Measurements from ENCODE around the gene GAPDH. TPM values are rescaled to one million over a fixed set of nuclear protein-coding genes. Genes with fewer than 3 reads are reported as not detected.

Gene GAPDH
- total and polyA plus RNA-seq, 10 donors, result 998 to 1,680 (median 1,390) TPM

DNA sequence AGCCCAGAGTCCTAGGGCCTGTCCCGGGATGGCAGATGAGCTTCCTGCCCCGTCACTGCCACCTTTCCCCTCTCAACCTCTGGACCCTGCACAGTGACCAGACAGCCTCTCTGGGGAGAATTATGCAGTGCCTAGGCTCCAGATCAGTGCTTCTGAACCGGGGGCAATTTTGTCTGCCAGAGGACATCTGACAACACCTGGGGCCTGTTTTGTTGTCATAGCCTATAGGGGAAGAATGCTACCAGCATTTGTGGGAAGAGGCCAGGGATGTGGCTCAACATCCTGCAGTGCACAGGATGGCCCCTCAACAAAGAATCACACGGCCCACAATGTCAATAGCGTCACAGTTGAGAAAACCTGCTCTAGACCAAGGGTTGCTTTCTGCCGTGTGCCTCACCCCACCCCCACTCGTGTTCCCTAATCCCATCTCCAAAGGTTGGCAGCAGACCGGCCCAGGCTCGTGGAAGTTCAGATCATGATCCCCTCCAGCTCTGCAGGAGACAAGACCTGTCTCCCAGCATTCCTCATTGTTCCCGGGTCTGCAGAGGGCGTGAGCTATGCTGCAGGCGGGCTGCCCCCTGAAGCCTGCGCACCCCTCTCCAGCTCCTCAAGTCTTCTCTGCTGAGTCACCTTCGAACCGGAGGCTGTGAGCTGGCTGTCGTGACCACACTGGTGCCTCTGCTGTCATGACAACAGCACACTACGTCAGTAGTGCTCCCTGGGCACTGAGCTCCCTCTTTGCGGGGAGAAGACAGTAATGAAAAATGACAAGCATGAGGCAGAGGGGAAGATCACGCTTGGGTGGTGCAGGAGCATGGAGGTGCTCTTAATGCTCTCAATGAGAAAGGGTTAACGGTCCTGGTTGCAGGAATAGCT, 2.0 kb upstream of the GAPDH start:
- DNase-seq, result peak; percentile 87
- Histone ChIP-seq H3K27ac (peak overlapping the region; percentile 95 to 99 (median 98)), H3K36me3 (peaks cover 0 to 66% (median 56%) of the 10 kb centered on the region in 6 donors), H3K4me3 (peak overlapping the region in 5 of 8 donors; percentile 92 to 99 (median 96)), H3K4me1 (peaks cover 32 to 50% (median 43%) of the 10 kb centered on the region in 6 donors), H3K9me3 (no peaks in the 10 kb centered on the region), H3K27me3 (replicated peaks in 1 of 7) (no peaks in the 10 kb centered on the region)
- intact Hi-C loops (cut with DNase I; ENCODE audit: low total_unique reads), result no loop called here
- 13 to 25% (median 24%) methylated on average over 19 to 20 of the region's 20 CpGs for WGBS, 5 donors
- TF ChIP-seq, protein P1, sequence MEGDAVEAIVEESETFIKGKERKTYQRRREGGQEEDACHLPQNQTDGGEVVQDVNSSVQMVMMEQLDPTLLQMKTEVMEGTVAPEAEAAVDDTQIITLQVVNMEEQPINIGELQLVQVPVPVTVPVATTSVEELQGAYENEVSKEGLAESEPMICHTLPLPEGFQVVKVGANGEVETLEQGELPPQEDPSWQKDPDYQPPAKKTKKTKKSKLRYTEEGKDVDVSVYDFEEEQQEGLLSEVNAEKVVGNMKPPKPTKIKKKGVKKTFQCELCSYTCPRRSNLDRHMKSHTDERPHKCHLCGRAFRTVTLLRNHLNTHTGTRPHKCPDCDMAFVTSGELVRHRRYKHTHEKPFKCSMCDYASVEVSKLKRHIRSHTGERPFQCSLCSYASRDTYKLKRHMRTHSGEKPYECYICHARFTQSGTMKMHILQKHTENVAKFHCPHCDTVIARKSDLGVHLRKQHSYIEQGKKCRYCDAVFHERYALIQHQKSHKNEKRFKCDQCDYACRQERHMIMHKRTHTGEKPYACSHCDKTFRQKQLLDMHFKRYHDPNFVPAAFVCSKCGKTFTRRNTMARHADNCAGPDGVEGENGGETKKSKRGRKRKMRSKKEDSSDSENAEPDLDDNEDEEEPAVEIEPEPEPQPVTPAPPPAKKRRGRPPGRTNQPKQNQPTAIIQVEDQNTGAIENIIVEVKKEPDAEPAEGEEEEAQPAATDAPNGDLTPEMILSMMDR (IDR thresholded peaks at IDR 0.05 in 8 of 11, conservative IDR thresholded peaks at IDR 0.05 in 3 of 11), result no peak
- peak; percentile 60 to 79 (median 67) for TF ChIP-seq POLR2AphosphoS5 (IDR thresholded peaks at IDR 0.05)

DNA sequence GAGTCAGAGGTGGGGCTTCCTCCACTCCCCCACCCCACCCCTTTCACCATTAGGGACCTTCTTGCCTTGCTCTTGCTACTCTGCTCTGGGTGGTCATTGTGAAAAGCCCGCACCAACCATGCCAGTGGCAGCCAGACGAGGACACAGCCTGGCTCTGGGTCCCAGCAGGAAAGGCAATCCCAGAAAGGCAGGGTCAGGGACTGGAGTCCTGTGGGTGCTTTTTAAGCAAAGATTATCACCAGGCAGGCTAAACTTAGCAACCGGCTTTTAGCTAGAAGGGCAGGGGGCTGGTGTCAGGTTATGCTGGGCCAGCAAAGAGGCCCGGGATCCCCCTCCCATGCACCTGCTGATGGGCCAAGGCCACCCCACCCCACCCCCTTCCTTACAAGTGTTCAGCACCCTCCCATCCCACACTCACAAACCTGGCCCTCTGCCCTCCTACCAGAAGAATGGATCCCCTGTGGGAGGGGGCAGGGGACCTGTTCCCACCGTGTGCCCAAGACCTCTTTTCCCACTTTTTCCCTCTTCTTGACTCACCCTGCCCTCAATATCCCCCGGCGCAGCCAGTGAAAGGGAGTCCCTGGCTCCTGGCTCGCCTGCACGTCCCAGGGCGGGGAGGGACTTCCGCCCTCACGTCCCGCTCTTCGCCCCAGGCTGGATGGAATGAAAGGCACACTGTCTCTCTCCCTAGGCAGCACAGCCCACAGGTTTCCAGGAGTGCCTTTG, 1.2 kb upstream of the GAPDH start:
- intact Hi-C loops (cut with DNase I; ENCODE audit: low total_unique reads), result no loop called here
- Histone ChIP-seq H3K4me1 (peaks cover 38 to 58% (median 51%) of the 10 kb centered on the region in 6 donors), H3K36me3 (peaks cover 0 to 66% (median 56%) of the 10 kb centered on the region in 6 donors), H3K27ac (peak overlapping the region; percentile 95 to 99 (median 98)), H3K4me3 (peak overlapping the region; percentile 92 to 99 (median 96)), H3K27me3 (replicated peaks in 1 of 7) (no peaks in the 10 kb centered on the region), H3K9me3 (no peaks in the 10 kb centered on the region)
- peak; percentile 89 for DNase-seq
- TF ChIP-seq POLR2A (IDR thresholded peaks at IDR 0.05) (no peak), POLR2AphosphoS5 (IDR thresholded peaks at IDR 0.05) (peak; percentile 35 to 74 (median 73))
- 1 to 5% (median 3%) methylated on average over 14 of the region's 14 CpGs for WGBS, 5 donors

DNA sequence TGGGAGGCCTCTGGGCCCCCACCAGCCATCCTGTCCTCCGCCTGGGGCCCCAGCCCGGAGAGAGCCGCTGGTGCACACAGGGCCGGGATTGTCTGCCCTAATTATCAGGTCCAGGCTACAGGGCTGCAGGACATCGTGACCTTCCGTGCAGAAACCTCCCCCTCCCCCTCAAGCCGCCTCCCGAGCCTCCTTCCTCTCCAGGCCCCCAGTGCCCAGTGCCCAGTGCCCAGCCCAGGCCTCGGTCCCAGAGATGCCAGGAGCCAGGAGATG, 729 bp upstream of the GAPDH start:
- DNase-seq, result peak; percentile 90
- intact Hi-C loops (cut with DNase I; ENCODE audit: low total_unique reads), result no loop called here
- no peaks in the 10 kb centered on the region for H3K9me3 ChIP-seq
- peak overlapping the region; percentile 92 to 99 (median 96) for H3K4me3 ChIP-seq
- TF ChIP-seq, protein P1 (IDR thresholded peaks at IDR 0.05 in 8 of 11, conservative IDR thresholded peaks at IDR 0.05 in 3 of 11), result no peak
- TF ChIP-seq POLR2A (IDR thresholded peaks at IDR 0.05) (no peak), POLR2AphosphoS5 (IDR thresholded peaks at IDR 0.05) (peak in 1 of 3 donors; percentile 12)
- H3K27ac ChIP-seq, result peak overlapping the region; percentile 95 to 99 (median 98)
- 0 to 7% (median 0%) methylated on average over 3 to 9 of the region's 9 CpGs for WGBS, 5 donors
- H3K4me1 ChIP-seq, result peaks cover 43 to 63% (median 56%) of the 10 kb centered on the region in 6 donors
- H3K27me3 ChIP-seq (replicated peaks in 1 of 7), result no peaks in the 10 kb centered on the region
- peaks cover 0 to 66% (median 56%) of the 10 kb centered on the region in 6 donors for H3K36me3 ChIP-seq

DNA sequence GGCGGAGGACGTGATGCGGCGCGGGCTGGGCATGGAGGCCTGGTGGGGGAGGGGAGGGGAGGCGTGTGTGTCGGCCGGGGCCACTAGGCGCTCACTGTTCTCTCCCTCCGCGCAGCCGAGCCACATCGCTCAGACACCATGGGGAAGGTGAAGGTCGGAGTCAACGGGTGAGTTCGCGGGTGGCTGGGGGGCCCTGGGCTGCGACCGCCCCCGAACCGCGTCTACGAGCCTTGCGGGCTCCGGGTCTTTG, 303 bp downstream of the GAPDH start:
- peak overlapping the region; percentile 92 to 99 (median 96) for H3K4me3 ChIP-seq
- H3K36me3 ChIP-seq, result peaks cover 0 to 66% (median 49%) of the 10 kb centered on the region in 6 donors
- no peak for DNase-seq
- WGBS, 5 donors, result 0% methylated on average over 10 to 25 of the region's 25 CpGs
- intact Hi-C loops (cut with DNase I; ENCODE audit: low total_unique reads), result no loop called here
- H3K27ac ChIP-seq, result peak overlapping the region; percentile 95 to 99 (median 98)
- no peaks in the 10 kb centered on the region for H3K9me3 ChIP-seq
- TF ChIP-seq, protein P1 (IDR thresholded peaks at IDR 0.05 in 8 of 11, conservative IDR thresholded peaks at IDR 0.05 in 3 of 11), result peak in 2 of 11 experiments; percentile 2 to 19
- TF ChIP-seq POLR2AphosphoS5 (IDR thresholded peaks at IDR 0.05), result no peak
- H3K4me1 ChIP-seq, result peaks cover 46 to 73% (median 65%) of the 10 kb centered on the region in 6 donors
- H3K27me3 ChIP-seq (replicated peaks in 1 of 7), result no peaks in the 10 kb centered on the region
